ENCODE results near the gene RBM4B. TPM values are rescaled to one million over a fixed set of nuclear protein-coding genes. Genes with fewer than 3 reads are reported as not detected.
"Not testable (repeated sequence)": the region's sequence is repeated elsewhere in the genome, so short reads cannot be mapped to it uniquely, and the experiment has no call there.

RBM4B gene, protein sequence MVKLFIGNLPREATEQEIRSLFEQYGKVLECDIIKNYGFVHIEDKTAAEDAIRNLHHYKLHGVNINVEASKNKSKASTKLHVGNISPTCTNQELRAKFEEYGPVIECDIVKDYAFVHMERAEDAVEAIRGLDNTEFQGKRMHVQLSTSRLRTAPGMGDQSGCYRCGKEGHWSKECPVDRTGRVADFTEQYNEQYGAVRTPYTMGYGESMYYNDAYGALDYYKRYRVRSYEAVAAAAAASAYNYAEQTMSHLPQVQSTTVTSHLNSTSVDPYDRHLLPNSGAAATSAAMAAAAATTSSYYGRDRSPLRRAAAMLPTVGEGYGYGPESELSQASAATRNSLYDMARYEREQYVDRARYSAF
- total RNA-seq: 10 to 100 TPM; 18.7 to 21.5 TPM

DNA sequence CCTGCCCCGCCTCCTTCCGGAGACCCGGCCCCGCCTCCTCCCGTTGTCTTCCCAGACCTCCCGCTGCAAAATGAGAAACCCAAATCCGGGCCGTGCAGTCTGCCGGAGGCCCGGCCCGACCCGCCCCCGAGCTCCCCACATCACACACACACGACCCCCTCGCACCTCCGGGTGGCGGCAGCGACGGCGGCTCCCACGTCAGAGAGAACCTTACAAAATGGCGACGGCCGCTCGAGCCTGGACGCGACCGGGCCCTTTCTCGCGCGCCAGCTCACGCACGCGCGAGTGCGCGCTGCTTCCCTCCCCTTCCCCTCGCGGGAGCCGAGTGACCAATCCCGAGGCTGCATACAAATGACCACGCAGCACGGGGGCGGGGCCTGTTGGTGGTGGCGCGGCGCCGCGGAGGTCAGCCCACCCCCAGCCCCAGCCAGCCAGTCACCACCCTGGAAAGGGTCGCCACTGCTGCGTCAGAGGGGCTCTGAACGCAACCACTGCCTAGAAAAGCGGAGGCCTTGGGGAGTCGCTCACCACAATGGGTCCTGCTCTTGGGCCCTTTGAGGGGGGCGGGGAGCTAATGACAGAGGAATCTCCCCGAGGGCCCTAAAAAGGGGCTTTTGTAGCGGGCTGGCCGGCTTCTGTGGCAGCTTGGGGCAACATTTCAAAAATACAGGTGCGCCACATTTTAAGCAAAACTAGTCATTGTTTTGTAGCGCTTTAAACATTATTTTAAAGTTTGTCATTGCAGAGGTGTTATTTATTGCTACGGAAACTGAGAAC lies at the start of gene RBM4B:
Gene RBM4B (minus strand): TSS at position 289 of the 777 bp plus-strand sequence. CDS start 808 bp downstream, outside the sequence.
- Mint-ChIP-seq H3K4me1 (ENCODE audit: low read depth) (peaks cover 35% of the 10 kb centered on the region), H3K36me3 (ENCODE audit: low read depth) (peaks cover 27% of the 10 kb centered on the region), H3K4me3 (peak within 1 kb of the TSS; percentile 95), H3K27me3 (ENCODE audit: low read depth) (no peaks in the 10 kb centered on the region), H3K9me3 (ENCODE audit: insufficient read depth) (no peaks in the 10 kb centered on the region), H3K27ac (peak within 1 kb of the TSS; percentile 99)
- POLR2A ChIA-PET: interaction anchor here (0.7 to 3.1 kb wide), 23 partner anchors 8 to 281 kb away, joined by 3 to 40 read pairs (median 4); partner anchors contain the start of genes DPP3, MRPL11, RBM14 and RBM4
- DNase-seq: peak; percentile 96
- ATAC-seq: peak; percentile 89
- CTCF ChIA-PET: interaction anchor here (0.6 to 3.9 kb wide), 66 partner anchors 10 to 636 kb away, joined by 3 to 70 read pairs (median 6); partner anchors contain the start of genes ACTN3, CCDC87, CCS and CTSF

DNA sequence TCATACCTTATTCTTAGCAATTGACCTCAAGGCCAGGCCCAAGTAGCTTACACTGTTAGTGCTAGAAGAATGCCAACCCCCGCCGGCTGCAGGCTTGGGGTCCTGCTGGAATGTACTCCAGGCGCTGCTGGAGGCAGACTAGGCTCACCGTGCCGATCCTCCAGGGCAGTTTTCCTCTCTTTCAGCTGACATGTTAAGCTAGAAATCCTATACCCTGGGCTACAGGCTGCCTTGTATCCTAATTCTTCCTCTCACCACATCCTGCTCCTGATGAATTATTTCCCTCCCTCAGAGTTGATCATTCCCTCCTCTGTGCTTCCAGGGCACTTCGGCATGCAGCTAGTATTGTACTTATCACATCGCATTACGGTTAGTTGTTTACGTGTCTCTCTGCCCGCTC lies 48.0 kb upstream of the RBM4B start:
- Mint-ChIP-seq H3K9me3 (ENCODE audit: insufficient read depth) (no peaks in the 10 kb centered on the region), H3K4me3 (no peak overlapping the region), H3K4me1 (ENCODE audit: low read depth) (peaks cover 18% of the 10 kb centered on the region), H3K27me3 (ENCODE audit: low read depth) (peaks cover 56% of the 10 kb centered on the region), H3K36me3 (ENCODE audit: low read depth) (no peaks in the 10 kb centered on the region), H3K27ac (no peak overlapping the region)
- ATAC-seq (no peak), DNase-seq (no peak)
- ChIA-PET CTCF (interaction anchor here (1.3 to 1.5 kb wide), 2 partner anchors 30 to 109 kb away, joined by 4 read pairs; no protein-coding TSS in a partner anchor), POLR2A (no interaction called here)

DNA sequence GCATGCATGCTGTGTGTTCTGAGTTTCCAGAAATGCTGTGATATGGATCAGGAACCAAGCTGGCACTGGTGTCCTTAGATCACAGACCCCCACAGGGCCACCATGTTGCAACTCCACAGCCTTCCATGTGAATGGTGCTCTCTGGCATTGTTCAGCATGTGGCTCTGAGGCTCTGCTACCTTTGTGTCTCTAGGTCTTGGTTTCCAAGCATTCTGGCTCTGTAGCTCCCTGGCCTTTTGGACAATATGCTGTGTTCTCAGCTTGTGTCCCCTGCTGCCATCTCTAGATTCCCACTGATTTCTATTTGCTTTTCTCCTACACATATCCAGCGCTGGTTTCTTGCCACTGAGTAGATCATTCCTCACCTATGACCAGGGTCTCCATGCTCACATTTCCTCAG lies 47.4 kb upstream of the RBM4B start:
- no peak for DNase-seq
- Mint-ChIP-seq H3K27me3 (ENCODE audit: low read depth) (peaks cover 56% of the 10 kb centered on the region), H3K36me3 (ENCODE audit: low read depth) (no peaks in the 10 kb centered on the region), H3K4me3 (no peak overlapping the region), H3K9me3 (ENCODE audit: insufficient read depth) (no peaks in the 10 kb centered on the region), H3K4me1 (ENCODE audit: low read depth) (peaks cover 24% of the 10 kb centered on the region), H3K27ac (no peak overlapping the region)
- POLR2A ChIA-PET: no interaction called here
- CTCF ChIA-PET: interaction anchor here (1.5 kb wide), 1 partner anchor 30 kb away, joined by 4 read pairs; no protein-coding TSS in a partner anchor
- no peak for ATAC-seq

DNA sequence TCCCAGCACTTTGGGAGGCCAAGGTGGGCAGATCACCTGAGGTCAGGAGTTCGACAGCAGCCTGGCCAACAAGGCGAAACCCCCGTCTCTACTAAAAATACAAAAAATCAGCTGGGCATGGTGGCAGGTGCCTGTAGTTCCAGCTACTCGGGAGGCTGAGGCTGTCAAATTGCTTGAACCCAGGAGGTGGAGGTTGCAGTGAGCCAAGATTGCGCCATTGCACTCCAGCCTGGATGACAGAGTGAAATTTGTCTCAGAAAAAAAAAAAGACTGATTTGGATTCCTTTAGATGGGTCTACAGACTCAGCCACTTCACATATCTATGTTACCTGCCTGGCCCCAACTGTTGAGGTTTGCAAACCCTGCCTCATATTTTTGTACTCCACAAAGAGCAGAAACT lies 46.5 kb upstream of the RBM4B start:
- ATAC-seq, CTCF ChIA-PET: not testable (repeated sequence)

DNA sequence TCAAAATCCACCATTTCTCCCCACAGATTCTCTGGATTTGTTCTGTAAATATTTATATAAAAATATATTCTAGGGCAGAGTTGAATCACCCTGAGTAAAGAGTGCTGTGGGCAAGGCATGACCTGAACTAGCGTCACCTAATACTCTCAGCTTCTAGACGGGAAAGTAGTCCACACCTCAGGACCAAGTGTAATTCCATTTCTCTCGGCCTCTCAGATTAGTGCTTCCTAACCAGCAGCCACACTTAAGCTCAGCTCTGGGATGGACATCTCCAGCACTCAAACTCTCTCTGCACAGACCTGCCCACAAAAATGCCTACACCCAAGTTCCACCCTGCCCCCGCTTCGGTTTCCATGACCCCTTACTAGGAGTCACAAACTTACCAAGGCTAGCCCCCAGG lies 46.0 kb upstream of the RBM4B start:
- Mint-ChIP-seq H3K27ac (no peak overlapping the region), H3K4me3 (no peak overlapping the region), H3K9me3 (ENCODE audit: insufficient read depth) (no peaks in the 10 kb centered on the region), H3K36me3 (ENCODE audit: low read depth) (no peaks in the 10 kb centered on the region), H3K27me3 (ENCODE audit: low read depth) (peaks cover 46% of the 10 kb centered on the region), H3K4me1 (ENCODE audit: low read depth) (peaks cover 29% of the 10 kb centered on the region)
- POLR2A ChIA-PET: no interaction called here
- CTCF ChIA-PET: no interaction called here
- DNase-seq (no peak), ATAC-seq (no peak)

More for the DNA sequence above, 46.5 kb upstream of the RBM4B start:
- H3K4me3 Mint-ChIP-seq; DNase-seq; H3K36me3 Mint-ChIP-seq (ENCODE audit: low read depth); H3K9me3 Mint-ChIP-seq (ENCODE audit: insufficient read depth); H3K27ac Mint-ChIP-seq: not testable (repeated sequence)
- H3K27me3 Mint-ChIP-seq (ENCODE audit: low read depth): peaks cover 51% of the 10 kb centered on the region
- peaks cover 33% of the 10 kb centered on the region for H3K4me1 Mint-ChIP-seq (ENCODE audit: low read depth)
- POLR2A ChIA-PET: interaction anchor here (0.7 kb wide), 1 partner anchor 13 kb away, joined by 4 read pairs; no protein-coding TSS in a partner anchor

DNA sequence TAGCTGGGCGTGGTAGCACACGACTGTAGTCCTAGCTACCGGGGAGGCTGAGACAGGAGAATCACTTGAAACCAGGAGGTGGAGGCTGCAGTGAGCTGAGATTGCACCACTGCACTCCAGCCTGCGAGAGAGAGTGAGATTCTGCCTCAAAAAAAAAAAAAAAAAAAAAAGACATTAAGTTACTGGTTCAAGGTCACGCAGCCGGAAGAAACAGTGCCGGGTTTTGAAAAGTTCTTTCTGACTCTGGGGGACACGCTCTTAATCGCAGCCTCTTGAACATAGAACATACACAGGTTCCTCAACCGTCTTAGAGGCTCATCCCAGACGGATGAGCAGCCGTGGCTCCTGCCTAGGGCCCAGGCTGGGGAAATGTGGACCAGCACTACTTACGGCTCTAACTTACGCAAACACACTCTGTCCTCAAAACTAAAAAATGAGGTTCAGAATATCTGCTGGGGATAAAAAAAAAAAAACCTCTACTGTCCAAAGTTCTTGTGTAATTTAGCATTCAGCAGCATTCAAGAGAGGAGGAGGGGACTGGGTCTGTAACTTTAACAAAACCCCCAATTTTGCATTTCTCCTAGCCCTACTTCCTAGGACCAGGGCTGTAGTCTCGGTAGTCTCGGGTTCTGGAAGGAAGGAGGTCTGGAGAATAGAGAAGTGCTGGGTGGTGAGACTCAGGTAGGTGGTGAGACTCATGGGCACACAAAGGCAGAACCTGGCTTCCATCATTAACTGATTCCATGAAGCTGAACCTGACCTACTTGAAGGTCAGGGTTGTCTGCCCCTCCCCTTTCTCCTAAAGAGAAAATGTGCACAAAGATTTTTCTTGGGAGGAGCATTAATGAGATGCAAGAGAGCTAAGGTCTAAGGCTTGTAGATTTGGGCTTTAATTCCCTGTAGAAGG lies 45.3 kb upstream of the RBM4B start:
- ChIA-PET POLR2A (no interaction called here), CTCF (no interaction called here)
- no peak for ATAC-seq
- H3K27ac Mint-ChIP-seq: no peak overlapping the region
- peaks cover 43% of the 10 kb centered on the region for H3K27me3 Mint-ChIP-seq (ENCODE audit: low read depth)
- no peaks in the 10 kb centered on the region for H3K36me3 Mint-ChIP-seq (ENCODE audit: low read depth)
- H3K4me3 Mint-ChIP-seq: no peak overlapping the region
- H3K4me1 Mint-ChIP-seq (ENCODE audit: low read depth): peaks cover 26% of the 10 kb centered on the region
- no peaks in the 10 kb centered on the region for H3K9me3 Mint-ChIP-seq (ENCODE audit: insufficient read depth)
- no peak for DNase-seq

DNA sequence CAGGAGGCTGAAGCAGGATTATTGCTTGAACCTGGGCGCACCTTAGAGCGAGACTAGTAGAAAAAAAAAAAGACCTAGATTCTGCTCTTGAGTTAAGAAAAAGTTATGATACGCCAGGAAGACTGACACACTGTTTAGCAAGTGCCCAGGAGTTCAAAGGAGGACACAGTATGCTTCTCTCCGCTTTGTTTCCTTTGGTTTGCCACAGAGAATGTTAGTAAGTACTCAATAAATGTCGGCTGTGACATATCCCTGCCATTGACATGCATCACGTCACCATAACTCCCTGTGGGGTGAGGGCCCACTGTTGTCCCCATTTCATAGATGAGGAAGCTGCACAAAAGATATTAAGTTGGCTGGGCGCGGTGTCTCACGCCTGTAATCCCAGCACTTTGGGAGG lies 44.3 kb upstream of the RBM4B start:
- peaks cover 39% of the 10 kb centered on the region for H3K27me3 Mint-ChIP-seq (ENCODE audit: low read depth)

DNA sequence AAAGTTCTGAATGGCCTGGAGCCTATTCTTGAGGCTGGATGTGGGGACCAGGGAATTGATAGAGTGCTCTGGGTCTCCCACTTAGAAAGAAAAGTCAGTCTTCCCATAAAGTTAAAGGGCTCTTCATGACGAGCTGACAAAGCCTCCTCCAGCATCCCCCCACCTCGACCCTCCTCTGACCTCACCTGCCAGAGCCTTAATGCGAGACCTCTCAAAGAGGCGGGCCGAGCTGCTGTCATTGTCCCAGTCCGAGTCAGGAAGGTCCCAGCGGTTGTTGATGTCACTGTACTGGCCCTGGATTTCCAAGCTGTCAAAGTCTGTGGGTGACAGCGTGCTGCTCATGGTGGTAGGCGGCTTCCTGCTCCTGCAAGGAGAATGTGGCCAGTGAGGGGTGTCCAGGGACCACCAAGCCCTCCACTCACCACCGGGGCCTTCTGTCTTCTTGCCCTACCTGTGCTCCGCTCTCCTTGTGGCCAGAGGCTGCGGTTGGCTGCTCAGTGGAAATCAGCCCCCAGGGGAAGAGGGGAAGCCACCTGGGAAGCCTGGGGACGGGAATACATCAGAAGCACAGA lies 43.3 kb upstream of the RBM4B start:
- ATAC-seq (no peak), DNase-seq (no peak)
- POLR2A ChIA-PET: no interaction called here
- Mint-ChIP-seq H3K4me1 (ENCODE audit: low read depth) (peaks cover 16% of the 10 kb centered on the region), H3K27ac (no peak overlapping the region), H3K36me3 (ENCODE audit: low read depth) (no peaks in the 10 kb centered on the region), H3K4me3 (no peak overlapping the region), H3K27me3 (ENCODE audit: low read depth) (peaks cover 29% of the 10 kb centered on the region), H3K9me3 (ENCODE audit: insufficient read depth) (no peaks in the 10 kb centered on the region)
- CTCF ChIA-PET: no interaction called here

More for the DNA sequence above, 44.3 kb upstream of the RBM4B start:
- ATAC-seq (no peak), DNase-seq (no peak)
- Mint-ChIP-seq H3K27ac (no peak overlapping the region), H3K4me1 (ENCODE audit: low read depth) (peaks cover 22% of the 10 kb centered on the region), H3K4me3 (no peak overlapping the region), H3K9me3 (ENCODE audit: insufficient read depth) (no peaks in the 10 kb centered on the region), H3K36me3 (ENCODE audit: low read depth) (no peaks in the 10 kb centered on the region)
- ChIA-PET POLR2A (no interaction called here), CTCF (no interaction called here)

DNA sequence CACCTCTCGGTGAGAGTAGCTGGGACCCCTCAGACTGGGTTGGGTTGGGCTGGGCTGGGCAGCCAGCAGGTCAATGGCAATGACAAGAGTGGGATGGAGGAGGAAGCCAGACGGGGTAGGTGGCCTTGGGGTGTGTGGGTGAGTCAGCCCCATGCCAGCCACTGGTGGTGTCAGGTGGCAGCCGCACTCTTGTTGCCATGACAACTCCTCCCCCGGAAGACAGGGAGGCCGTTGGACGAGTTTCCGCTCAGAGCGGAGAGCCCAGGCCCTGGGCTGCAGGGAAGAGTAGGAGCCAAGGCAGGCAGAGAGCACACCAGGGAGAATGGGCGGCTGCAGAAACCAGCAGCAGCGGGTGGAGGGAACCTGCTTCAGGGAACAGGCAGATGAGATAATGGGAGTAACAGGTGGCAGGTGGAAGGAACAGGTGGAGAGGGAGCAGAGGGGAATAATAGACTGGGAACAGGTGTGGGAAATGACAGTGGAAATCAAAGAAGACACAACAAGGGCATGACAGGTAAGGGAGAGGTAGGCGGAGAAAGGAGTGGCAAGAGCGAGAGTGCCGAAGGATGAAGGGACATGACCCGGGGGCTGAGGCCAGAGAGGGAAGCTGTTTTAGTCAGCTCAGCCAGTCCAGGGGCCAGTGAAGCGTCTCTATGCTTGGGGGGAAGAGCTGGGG lies 42.7 kb upstream of the RBM4B start:
- Mint-ChIP-seq H3K4me3 (peak overlapping the region; percentile 32), H3K9me3 (ENCODE audit: insufficient read depth) (no peaks in the 10 kb centered on the region), H3K4me1 (ENCODE audit: low read depth) (peaks cover 16% of the 10 kb centered on the region), H3K36me3 (ENCODE audit: low read depth) (no peaks in the 10 kb centered on the region), H3K27ac (peak overlapping the region; percentile 68), H3K27me3 (ENCODE audit: low read depth) (peaks cover 23% of the 10 kb centered on the region)
- POLR2A ChIA-PET: no interaction called here
- DNase-seq: peak; percentile 72
- CTCF ChIA-PET: no interaction called here
- peak; percentile 85 for ATAC-seq

DNA sequence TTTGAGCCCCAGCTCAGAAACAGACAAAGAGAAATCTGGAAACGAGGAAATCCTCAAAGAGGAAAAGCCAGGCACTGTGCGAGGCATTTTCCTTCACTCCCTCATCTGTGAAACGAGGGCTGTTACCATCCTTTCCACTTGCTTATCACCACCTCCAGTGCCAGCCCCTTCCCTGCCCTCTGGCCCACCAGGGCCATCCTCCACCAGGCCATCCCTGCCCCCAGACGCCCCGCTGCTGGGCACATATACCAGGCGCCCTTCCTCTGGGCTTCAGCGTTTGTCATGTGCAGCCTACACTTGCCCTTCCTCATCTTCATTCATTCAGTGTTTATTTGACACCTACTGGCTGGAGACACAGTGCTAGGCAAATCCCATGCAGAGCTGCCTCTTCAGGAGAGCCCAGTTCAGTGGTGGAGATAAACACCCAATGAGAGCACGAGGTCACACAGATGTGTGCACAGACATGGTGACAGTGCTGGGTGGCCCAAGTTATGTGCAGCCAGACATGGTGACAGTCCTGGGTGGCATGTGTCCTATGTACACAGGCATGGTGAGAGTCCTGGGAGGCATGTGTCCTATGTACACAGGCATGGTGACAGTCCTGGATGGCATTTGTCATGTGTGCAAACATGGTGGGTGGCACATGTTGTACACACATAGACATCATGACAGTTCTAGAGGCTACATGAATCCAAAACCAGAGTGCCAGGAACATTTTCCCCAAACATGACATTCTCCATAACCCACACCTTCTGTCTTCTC lies 41.6 kb upstream of the RBM4B start:
- Mint-ChIP-seq H3K4me1 (ENCODE audit: low read depth) (peaks cover 16% of the 10 kb centered on the region), H3K36me3 (ENCODE audit: low read depth) (no peaks in the 10 kb centered on the region), H3K27me3 (ENCODE audit: low read depth) (peaks cover 14% of the 10 kb centered on the region), H3K9me3 (ENCODE audit: insufficient read depth) (no peaks in the 10 kb centered on the region), H3K4me3 (no peak overlapping the region), H3K27ac (no peak overlapping the region)
- ChIA-PET CTCF (no interaction called here), POLR2A (no interaction called here)
- no peak for ATAC-seq
- DNase-seq: no peak

Measured in activated CD8-positive, alpha-beta T cell treated with anti-CD3 and anti-CD28 coated beads, Interleukin-2, amount 10 ng/mL, durations not matched to agents 7 days and 5 days (primary cell).